Measurements from ENCODE around the gene DPT.

DPT gene

GRCh38 chr1:168734946-168735345 is 5.9 kb upstream of the DPT start:
- no peak for DNase-seq

DNA sequence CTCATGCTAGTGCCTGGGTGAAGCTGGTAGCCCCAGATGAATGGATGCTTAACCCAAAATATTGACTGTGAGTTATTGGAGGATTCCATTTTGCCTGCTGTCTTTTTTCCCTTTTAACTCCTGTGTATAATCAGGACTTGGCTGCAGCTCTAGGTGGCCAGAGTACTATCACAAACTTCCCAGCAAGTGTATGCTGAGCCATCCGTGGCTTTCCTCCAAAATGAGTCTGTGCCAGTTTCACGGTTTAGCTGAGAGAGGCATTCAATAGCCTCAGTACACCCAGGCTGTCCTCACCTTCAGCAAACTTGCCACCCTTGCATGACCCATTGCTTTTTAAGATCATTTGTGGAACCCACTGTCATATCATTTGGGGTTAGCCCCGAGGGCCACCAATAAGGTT is 5.3 kb upstream of the DPT start:
- DNase-seq, result no peak

- no peak for DNase-seq
These were observed 4.2 kb upstream of the DPT start for GRCh38 chr1:168733241-168733640.

DNA sequence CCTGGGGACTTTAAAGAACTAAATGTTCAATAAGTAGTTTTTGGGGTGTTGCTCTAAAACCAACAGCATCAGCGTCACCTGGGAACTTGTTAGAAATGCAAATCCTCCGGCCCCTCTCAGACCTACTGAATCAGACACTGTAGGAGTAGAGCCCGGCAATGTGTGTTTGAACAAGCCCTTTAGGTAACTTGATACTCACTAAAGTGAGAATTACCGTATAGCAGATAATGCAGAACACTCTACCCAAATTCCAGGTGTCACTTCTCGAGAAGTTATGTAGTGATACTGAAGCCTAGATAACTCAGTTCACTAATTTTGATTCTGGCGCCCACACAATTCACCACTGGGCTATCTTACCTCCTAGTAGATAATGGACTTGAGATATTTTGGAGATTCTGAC is 3.7 kb upstream of the DPT start:
- DNase-seq, result no peak

GRCh38 chr1:168731244-168731953 is 2.4 kb upstream of the DPT start:
- no peak for DNase-seq

DNA sequence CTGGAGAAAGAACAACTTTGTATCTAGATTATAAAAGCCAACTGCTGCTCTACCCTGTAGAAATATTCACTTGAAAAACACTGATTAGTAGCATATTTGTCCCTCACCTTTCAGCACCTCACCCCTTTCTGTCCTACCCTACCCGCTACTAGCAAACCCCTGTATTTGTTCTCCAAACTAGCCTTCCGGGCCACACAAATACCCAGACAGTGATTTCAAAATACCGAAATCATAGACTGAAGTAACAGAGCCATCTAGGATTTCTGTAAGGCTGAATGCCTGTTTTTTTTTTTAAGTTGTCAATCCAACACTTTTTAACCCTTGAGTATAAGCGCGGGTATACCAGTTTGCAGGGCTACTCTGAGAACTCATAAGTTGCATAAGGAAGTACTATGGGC is 398 bp upstream of the DPT start:
- no peak for DNase-seq

- DNase-seq, result no peak
These were observed 2.3 kb downstream of the DPT start for GRCh38 chr1:168726719-168727118.

DNA sequence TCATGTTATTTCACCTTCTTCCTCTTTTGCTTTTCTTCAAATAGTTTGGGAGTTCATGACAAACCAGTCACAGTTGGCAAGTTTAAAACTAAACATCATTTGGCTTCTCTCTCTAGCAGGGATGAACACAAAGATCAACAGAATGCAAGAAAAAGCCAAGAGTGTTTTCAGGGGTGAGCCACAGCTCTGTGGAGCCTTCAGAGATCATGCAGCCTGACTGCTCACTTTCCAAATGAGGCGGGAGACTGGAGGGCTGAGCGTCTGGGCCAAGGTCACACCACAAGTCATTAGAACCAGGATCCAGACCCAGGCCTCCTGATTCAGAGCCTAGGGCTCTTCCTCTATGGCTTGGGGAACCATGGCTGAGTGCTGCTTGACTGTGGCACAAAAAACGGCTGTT is 2.7 kb downstream of the DPT start:
- DNase-seq, result no peak

DNA sequence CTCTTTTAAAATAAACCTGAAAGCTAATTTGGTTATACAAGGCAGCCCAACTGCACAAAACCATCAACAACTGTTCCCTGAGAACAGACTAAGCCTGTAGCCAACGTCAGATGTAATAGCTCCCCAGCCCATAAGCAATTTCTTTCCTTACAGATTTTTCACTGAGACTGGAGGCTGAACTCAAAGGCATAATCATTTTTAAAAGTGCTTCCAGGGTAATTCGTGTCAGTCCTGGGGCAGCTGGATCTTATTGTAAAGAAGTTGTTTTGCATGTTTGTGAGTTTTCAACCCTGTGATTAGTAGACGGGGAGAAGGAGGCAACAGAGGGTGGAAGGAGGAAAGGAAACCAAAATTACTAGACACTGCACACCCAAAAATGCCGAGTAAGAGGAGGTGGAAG is 3.2 kb downstream of the DPT start:
- no peak for DNase-seq

GRCh38 chr1:168725060-168725459 is 3.9 kb downstream of the DPT start:
- DNase-seq, result no peak

DNA sequence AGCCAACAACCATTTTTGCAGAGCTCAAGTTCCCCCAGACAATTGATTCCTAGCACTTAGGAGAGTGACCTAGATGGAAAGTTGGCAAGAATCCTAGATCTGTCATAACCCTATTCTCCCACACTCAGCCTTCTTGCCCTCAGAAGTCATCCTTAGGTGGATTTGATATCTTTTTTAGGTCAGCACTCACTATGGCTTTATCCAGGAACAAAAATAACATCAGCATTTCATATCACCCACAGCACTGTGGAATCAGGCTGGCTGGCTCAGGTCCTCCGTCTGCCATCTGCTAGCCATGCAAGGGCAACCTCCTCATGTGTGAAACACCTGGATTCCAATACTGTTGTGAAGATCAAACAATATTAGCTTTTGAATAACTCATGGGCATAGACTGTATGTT is 6.0 kb downstream of the DPT start:
- DNase-seq, result no peak

- no peak for DNase-seq
These were observed 8.2 kb downstream of the DPT start for GRCh38 chr1:168720839-168721238.

- DNase-seq, result no peak
These were observed 9.5 kb downstream of the DPT start for GRCh38 chr1:168719306-168720111.

DNA sequence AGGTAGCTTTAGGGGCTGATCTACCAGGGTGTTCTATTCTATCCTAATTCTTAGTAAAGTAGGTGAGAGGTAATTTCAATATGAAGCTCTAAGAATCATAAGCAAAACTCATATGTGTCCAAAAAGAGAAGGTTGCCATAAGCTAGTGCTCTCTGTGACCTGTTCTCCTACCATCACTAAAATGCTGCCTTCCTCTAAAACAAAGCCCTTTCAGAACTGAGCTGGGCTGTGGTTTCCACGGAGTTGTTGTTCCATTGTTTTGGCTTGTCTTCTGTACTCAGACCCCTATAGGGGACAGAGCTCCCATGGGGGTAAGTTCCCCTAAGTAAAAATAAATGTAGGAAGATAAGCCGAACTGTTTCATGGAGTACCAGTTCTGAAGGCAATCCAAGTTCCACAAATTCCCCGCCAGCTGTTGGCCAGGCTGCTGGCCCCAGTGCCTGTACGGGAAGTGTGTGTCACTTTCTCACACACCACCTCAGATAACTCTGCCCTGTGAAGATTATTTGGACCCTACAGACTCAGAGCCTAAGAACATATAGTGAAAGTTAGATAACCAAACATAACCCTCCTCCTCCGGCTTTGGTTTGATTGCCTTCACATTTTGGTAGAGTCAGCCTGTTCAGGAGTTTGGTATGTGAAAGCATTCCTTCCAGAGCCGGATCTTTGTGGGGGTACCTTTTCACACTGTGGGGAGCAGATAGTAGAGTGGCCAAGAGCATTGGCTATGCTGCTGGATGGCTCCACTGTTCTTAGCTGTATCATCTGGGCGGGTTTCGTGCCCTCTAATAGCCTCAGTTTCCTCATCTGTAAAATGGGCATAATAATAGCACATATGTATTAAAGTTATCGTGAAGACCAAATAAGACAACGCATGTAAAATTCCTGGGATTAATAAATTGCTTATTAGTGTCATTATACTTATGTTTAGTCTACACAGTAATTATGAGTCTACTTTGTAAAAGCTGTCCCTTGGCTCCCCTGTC is 10.8 kb downstream of the DPT start:
- DNase-seq, result no peak

DNA sequence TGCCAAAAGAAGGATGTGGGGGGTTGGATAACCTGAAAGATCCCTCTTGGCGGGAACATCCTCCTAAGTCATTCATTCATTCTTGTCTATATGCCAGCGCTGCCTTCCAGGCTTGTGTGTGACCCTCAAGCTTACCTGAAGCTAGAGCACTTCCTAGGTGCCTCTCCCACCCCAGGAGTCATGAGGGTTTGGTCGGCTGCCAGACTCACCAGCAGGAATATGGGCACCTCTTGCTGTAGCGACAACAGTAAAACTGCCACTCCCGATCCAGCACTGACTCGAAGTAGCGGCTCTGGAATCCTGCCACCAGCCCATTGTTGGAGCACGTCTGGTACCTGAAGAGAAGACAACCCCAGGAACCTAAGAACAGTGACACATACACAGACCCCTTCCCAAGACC is 15.0 kb downstream of the DPT start:
- DNase-seq, result no peak

DNA sequence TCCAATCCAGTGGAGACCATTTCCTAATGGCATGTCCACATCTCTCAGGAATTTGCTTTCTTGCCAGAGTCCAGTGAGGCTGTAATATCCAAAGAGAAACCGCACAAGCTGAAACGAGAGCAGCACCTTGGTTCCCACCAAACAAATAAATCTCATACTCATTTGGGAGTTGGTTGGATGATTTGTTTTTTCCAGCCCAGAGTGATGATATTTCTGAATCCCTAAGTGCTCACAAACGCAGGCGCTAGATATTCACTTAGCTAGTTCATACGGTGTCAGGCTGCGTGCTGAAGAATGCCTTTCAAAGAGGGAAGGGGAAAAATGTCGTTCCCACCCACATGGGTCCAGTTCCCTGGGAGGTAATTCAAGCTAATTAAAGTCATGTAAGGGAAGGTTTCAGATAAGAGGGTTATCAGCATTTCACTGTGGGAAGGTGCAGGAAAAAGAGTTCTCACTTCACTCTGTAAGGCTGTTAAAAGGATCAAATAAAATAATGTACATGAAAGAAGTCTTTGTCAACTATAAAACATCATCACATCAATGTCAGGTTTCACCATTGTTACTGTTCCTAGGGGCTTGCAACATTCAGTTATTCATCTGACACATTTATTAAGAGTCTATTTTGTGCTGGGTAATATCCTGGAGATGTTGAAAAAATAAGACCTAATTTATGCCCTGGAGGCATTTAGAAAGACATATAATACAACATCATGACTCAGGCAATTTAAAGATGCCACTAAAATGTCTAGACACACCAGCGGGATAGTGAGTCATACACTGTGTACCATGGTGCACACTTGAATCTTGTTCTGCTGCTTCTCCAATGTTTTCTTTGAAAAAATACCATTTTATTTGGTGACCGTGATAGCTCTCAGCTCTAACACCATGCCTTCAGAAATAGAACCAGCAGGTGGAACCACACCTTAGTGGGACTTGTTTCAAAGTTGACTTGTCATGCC is 19.3 kb downstream of the DPT start:
- no peak for DNase-seq

- no peak for DNase-seq
These were observed 20.2 kb downstream of the DPT start for GRCh38 chr1:168708698-168709404.

DNA sequence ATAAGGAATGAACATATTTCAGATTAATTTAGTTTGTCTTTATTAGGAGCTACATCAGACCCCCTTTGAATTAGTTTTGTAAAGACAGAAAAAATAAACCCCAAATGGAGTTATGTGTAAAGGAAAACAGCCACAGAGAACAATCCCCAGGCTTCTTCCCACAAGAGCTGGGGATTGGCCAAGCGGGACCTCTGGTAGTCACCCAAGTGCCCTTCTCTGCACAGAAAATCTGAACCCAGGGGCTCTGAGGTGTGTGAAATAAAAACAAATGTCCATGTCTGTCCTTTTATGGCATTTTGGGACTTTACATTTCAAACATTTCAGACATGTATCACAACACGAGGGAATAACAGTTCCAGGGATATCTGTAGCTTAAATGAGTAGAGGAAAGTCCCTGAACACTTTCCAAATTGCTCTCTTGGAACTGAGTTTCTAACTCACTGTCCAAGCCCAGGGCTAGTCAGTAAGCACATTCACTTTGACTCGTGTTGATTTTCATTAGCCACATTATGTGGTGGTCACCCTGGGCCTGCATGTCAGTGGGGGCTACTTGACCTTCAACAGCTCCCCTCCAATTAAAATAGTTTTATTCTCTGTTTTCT is 22.5 kb downstream of the DPT start:
- no peak for DNase-seq

DNA sequence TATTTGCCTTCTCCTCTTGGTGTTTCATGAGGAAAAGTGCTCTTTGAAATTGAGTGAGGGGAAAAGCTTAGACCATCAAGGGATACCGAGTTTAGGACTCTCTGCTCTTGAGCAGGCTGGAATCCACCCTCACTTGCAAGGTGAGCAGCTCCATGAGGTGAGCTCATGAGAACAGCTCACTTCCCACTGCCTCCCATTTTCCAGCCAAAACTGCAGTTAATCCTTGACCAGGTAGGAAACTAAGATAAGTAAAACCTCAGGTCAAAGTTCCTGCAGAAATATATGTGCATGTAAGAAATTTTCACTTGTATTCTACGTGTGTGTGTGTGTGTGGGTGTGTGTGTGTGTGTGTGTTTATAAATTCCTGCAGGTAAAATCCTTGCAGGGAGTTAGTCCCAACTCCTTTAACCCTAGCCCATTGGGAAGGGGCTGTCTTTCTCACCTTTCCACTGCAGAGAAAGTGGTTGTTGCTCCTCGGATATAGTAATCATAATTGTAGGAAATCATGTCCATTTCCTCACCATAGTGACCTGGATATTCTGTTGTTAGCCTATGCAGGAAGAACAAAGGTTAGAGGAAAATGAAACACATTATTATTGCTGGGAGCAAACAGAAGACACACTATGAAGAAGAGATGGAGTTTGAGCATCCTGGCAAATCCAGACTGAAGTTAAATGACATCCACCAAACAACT is 28.3 kb downstream of the DPT start:
- DNase-seq, result no peak

DNA sequence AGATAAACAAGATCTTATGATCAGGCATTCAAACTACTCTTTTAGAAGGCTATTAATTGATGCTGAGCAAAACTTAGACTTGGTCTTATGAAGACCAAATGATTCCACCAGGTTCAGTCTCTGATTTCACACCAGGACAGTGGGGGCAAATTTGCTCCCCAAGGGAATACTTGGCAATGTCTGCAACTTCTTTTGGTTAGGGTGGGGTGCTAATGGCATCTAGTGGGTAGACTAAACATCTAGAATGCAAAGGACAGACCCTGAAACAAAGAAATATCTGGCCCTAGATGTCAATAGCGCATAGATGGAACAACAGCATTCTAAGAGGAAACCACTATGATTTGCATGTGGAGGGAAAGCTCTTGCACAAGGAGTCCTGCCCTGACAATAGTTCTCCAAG is 30.6 kb downstream of the DPT start:
- DNase-seq, result no peak

Measured in effector CD8-positive, alpha-beta T cell (primary cell).